Measurements from ENCODE around the gene XRCC3.
A peak's percentile ranks its signal among the peaks of the same experiment; 100 is the strongest.

GRCh38 chr14:103735439-103735814, 20.2 kb upstream of the XRCC3 start:
- TF ChIP-seq CTCF (IDR thresholded peaks at IDR 0.05) (peak in 1 of 6 experiments; percentile 2), POLR2A (IDR thresholded peaks at IDR 0.05) (no peak)
